H1 (cell line): Measurements from ENCODE around the gene MEGF9. TPM values are rescaled to one million over a fixed set of nuclear protein-coding genes. Genes with fewer than 3 reads are reported as not detected.

Experiments used
- CTCF ChIA-PET: fragments of 300-600 bp; sonication (Branson Sonifier 250); formaldehyde crosslinking; loops from one replicate; lab custom pipeline; 2021; ENCODE audit not compliant: partially characterized antibody; lab: Charles Lee
- POLR2A ChIA-PET: fragments of 300-600 bp; sonication (Branson Sonifier 250); formaldehyde crosslinking; loops from one replicate; lab custom pipeline; 2021; ENCODE audit warnings: inconsistent platforms; ENCODE audit not compliant: partially characterized antibody; lab: Charles Lee
- DNase-seq, 2 experiments: peaks; one replicate each; pipeline versions ENCODE4 v3.0.0 to v3.0.0-alpha.2; 2010 to 2022; ENCODE audit warnings: low spot score in 2 of 2, low read depth in 1 of 2, mixed read lengths in 1 of 2
- FAIRE-seq: peaks from 2 replicates; lab custom pipeline; 2011; peaks lifted over from hg19 to GRCh38; lab: Jason Lieb, UNC
- H2AFZ ChIP-seq: 2 replicates; pipeline ENCODE4 v1.8.1; 2012; ENCODE audit warnings: low read length, inconsistent platforms
- H2AK5ac ChIP-seq: 2 replicates; pipeline ENCODE4 v1.6.1; 2013; ENCODE audit warnings: low read depth, low read length
- H2BK120ac ChIP-seq: replicated peaks from 2 replicates; pipeline ENCODE3; 2013; ENCODE audit warnings: low read depth, low read length, inconsistent platforms
- H2BK12ac ChIP-seq: 2 replicates; pipeline ENCODE4 v1.6.1; 2013; ENCODE audit warnings: low read depth, low read length
- H2BK15ac ChIP-seq: 2 replicates; pipeline ENCODE4 v1.6.1; 2013; ENCODE audit warnings: low read length
- H2BK20ac ChIP-seq: 2 replicates; pipeline ENCODE4 v1.6.1; 2013; ENCODE audit warnings: low read length
- H2BK5ac ChIP-seq: 2 replicates; pipeline ENCODE4 v1.6.1; 2013; ENCODE audit warnings: low read depth, low read length
- H3K14ac ChIP-seq: 2 replicates; pipeline ENCODE4 v1.6.1; 2013; ENCODE audit warnings: inconsistent platforms; ENCODE audit not compliant: insufficient read length
- H3K18ac ChIP-seq: 2 replicates; pipeline ENCODE4 v1.6.1; 2013; ENCODE audit warnings: low read length; ENCODE audit errors: extremely low read depth
- H3K23ac ChIP-seq: 2 replicates; pipeline ENCODE4 v1.6.1; 2013; ENCODE audit warnings: inconsistent platforms; ENCODE audit not compliant: insufficient read length
- H3K23me2 ChIP-seq: 2 replicates; pipeline ENCODE4 v1.6.1; 2013; ENCODE audit warnings: low read depth, low read length
- H3K27ac ChIP-seq: 2 replicates; pipeline ENCODE4 v1.6.1; 2011; ENCODE audit warnings: low read depth, low read length, inconsistent platforms
- H3K27me3 ChIP-seq, 4 experiments: replicated peaks in 1 of 4; 1 replicate in 1 of 4; 2 replicates in 3 of 4; pipeline versions ENCODE4 v1.6.1 to v1.8.1; 2011 to 2013; ENCODE audit warnings: low read length in 3 of 4, mild to moderate bottlenecking in 3 of 4, inconsistent platforms in 2 of 4, mixed read lengths in 2 of 4, moderate library complexity in 1 of 4; ENCODE audit not compliant: control insufficient read depth in 3 of 4, insufficient read depth in 3 of 4; ENCODE audit errors: extremely low read depth in 1 of 4
- H3K36me3 ChIP-seq, 4 experiments: 2 replicates each; pipeline versions ENCODE4 v1.6.1 to v1.8.1; 2011 to 2013; ENCODE audit warnings: mild to moderate bottlenecking in 4 of 4, low read length in 3 of 4, moderate library complexity in 2 of 4, control low read depth in 1 of 4, inconsistent platforms in 1 of 4; ENCODE audit not compliant: insufficient read depth in 4 of 4, control insufficient read depth in 2 of 4
- H3K4ac ChIP-seq: replicated peaks from 2 replicates; pipeline ENCODE3; 2013; ENCODE audit warnings: low read length, low read depth, mixed read lengths, inconsistent platforms; ENCODE audit not compliant: insufficient read length
- H3K4me1 ChIP-seq, 4 experiments: replicated peaks in 1 of 4; 1 replicate in 1 of 4; 2 replicates in 3 of 4; pipeline versions ENCODE4 v1.6.1 to v1.8.1; 2011 to 2013; ENCODE audit warnings: low read length in 3 of 4, inconsistent platforms in 2 of 4, mixed read lengths in 1 of 4; ENCODE audit not compliant: insufficient read depth in 4 of 4, control insufficient read depth in 3 of 4
- H3K4me2 ChIP-seq, 2 experiments: 2 replicates each; pipeline versions ENCODE4 v1.6.1 to v1.8.1; 2011 to 2013; ENCODE audit warnings: low read depth in 2 of 2, low read length in 2 of 2, control low read depth in 1 of 2, inconsistent platforms in 1 of 2, mild to moderate bottlenecking in 1 of 2; ENCODE audit not compliant: insufficient read depth in 1 of 2
- H3K4me3 ChIP-seq, 4 experiments: fragments of 200-600, 300-600 bp in 1 of 4; sonication (generic), shearing (Covaris generic), sonication (Bioruptor Twin) in 1 of 4; 2 replicates each; pipeline versions ENCODE4 v1.5.1 to v1.8.1; 2011 to 2016; ENCODE audit warnings: low read length in 4 of 4, low read depth in 3 of 4, control low read depth in 2 of 4, inconsistent platforms in 2 of 4, mild to moderate bottlenecking in 2 of 4, mixed read lengths in 1 of 4, moderate library complexity in 1 of 4; ENCODE audit not compliant: insufficient read depth in 2 of 4; ENCODE audit errors: extremely low read depth in 1 of 4
- H3K56ac ChIP-seq: replicated peaks from 2 replicates; pipeline ENCODE3; 2013; ENCODE audit warnings: low read depth, mild to moderate bottlenecking, mixed read lengths, low read length, inconsistent platforms; ENCODE audit not compliant: insufficient read length
- H3K79me1 ChIP-seq: 2 replicates; pipeline ENCODE4 v1.6.1; 2013; ENCODE audit warnings: low read depth, low read length, control low read depth
- H3K79me2 ChIP-seq, 2 experiments: 2 replicates each; pipeline versions ENCODE4 v1.6.1 to v1.8.1; 2012 to 2013; ENCODE audit warnings: low read length in 2 of 2, mild to moderate bottlenecking in 2 of 2, inconsistent platforms in 1 of 2; ENCODE audit not compliant: insufficient read depth in 2 of 2, control insufficient read depth in 1 of 2
- H3K9ac ChIP-seq, 4 experiments: replicated peaks in 1 of 4; 1 replicate in 1 of 4; 2 replicates in 3 of 4; pipeline versions ENCODE4 v1.6.1 to v1.8.1; 2011 to 2013; ENCODE audit warnings: low read depth in 3 of 4, low read length in 3 of 4, control low read depth in 2 of 4, mild to moderate bottlenecking in 2 of 4, moderate library complexity in 2 of 4, inconsistent platforms in 1 of 4; ENCODE audit errors: extremely low read depth in 1 of 4
- H3K9me3 ChIP-seq, 2 experiments: 2 replicates each; pipeline versions ENCODE4 v1.6.1 to v1.8.1; 2012 to 2013; ENCODE audit warnings: mild to moderate bottlenecking in 2 of 2, moderate library complexity in 2 of 2, control low read depth in 1 of 2, inconsistent platforms in 1 of 2, low read depth in 1 of 2, low read length in 1 of 2, mixed read lengths in 1 of 2; ENCODE audit not compliant: insufficient read depth in 2 of 2
- H4K20me1 ChIP-seq, 2 experiments: replicated peaks in 1 of 2; 2 replicates each; pipeline versions ENCODE3 to v1.8.1; 2011 to 2013; ENCODE audit warnings: inconsistent platforms in 2 of 2, low read length in 2 of 2, mild to moderate bottlenecking in 1 of 2; ENCODE audit not compliant: insufficient read depth in 2 of 2, control insufficient read depth in 1 of 2
- H4K5ac ChIP-seq: 2 replicates; pipeline ENCODE4 v1.6.1; 2013; ENCODE audit warnings: low read length, low read depth, mixed read lengths, inconsistent platforms; ENCODE audit not compliant: insufficient read length
- H4K8ac ChIP-seq: 2 replicates; pipeline ENCODE4 v1.8.0; 2013; ENCODE audit warnings: mild to moderate bottlenecking, moderate library complexity, low read length, inconsistent platforms; ENCODE audit not compliant: insufficient read depth; ENCODE audit errors: extremely low read depth
- H4K91ac ChIP-seq: replicated peaks from 2 replicates; pipeline ENCODE3; 2013; ENCODE audit warnings: low read length, mixed read lengths, inconsistent platforms; ENCODE audit not compliant: insufficient read length
- SP4 ChIP-seq: IDR thresholded peaks from 2 replicates; pipeline ENCODE4 v1.6.1; 2012; ENCODE audit warnings: low read length, inconsistent platforms
- WGBS, 2 experiments: shearing (Covaris generic) in 1 of 2; methylation state at CpG; one replicate each; pipeline versions ENCODE4 v1.1.6 to v1.1.7; 2013 to 2015; ENCODE audit warnings: low lambda C conversion rate in 2 of 2, mixed read lengths in 2 of 2, inconsistent platforms in 1 of 2, low coverage in 1 of 2, missing lambda C conversion rate in 1 of 2; ENCODE audit not compliant: insufficient replicate concordance in 2 of 2, insufficient coverage in 1 of 2, insufficient read length in 1 of 2; ENCODE audit errors: extremely low coverage in 1 of 2, missing lambda C conversion rate in 1 of 2; 5-methylcytosine and 5-hydroxymethylcytosine counted together
- polyA plus RNA-seq, 7 experiments: library from polyadenylated mRNA; depleted of rRNA in 3 of 7; stranded (reverse) in 5 of 7; unstranded in 2 of 7; fragments of >200 nt in 5 of 7; fragments of 200-250 nt in 2 of 7; gene quantifications; 1 replicate in 5 of 7; 2 replicates in 1 of 7; 4 replicates in 1 of 7; pipeline versions ENCODE4 v1.2.1 to v1.2.3, GENCODE V29; 2011 to 2013; ENCODE audit warnings: missing spikeins in 2 of 7, mixed read lengths in 2 of 7
- total RNA-seq: library from RNA; stranded (reverse); fragmentation: NEBNext Ultra II Directional; extraction: Animal tissue kit (Norgen Biotek cat#: 25700); gene quantifications from 2 replicates; pipeline ENCODE4 v1.2.1, GENCODE V29; 2021

MEGF9 gene
- total and polyA plus RNA-seq, 2 of the 8 experiments (the other 6 are each of a cell fraction or from before 2014, with no cell fraction given), result 0.45 to 1.8 TPM

DNA sequence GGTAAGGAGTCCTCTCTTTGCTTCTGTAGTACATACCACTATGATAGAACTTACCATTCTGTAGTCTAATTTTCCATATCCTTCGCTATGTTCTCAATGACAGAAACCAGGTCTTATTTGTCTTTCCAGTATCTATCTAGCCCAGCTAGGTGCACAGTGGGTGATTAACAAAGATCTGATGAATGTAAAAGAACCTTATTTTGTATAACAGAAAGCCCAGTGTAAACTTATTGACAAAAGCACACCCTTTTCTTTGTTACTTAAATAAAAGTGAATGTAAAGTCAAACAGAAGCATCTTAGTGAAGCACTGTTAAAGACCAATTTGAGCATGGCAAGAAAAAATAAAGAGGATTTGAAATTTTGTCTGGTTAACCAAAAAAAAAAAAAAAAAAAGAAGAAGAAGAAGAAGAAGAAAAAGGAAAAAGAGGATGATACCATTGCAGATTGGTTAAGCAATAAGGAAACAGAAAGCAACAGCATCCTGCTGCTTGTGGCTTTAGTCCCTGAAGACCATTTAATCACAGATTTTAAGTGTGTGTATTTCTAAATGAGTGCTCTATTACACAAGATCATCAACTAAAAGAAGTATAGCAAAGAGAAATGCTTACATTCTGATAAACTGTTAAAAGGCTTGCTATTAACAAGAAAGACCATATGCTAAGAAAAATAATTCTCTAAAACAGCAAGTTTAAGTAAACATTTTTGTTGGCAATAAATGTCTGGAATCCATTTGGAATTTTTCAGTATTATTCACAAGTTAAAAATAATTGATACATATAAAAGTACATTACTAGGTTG, 21.2 kb downstream of the MEGF9 start:
- Histone ChIP-seq H3K4ac (no peak overlapping the region), H3K23ac (no peak overlapping the region), H4K5ac (no peak overlapping the region), H3K4me3 (no peak overlapping the region), H3K23me2 (no peaks in the 10 kb centered on the region), H2BK5ac (no peak overlapping the region), H3K36me3 (no peaks in the 10 kb centered on the region), H2BK20ac (no peak overlapping the region), H3K9ac (no peak overlapping the region), H3K18ac (no peak overlapping the region), H3K79me2 (no peaks in the 10 kb centered on the region), H3K4me2 (no peak overlapping the region), H2BK12ac (no peak overlapping the region), H2BK15ac (no peak overlapping the region), H3K14ac (no peak overlapping the region), H3K27me3 (peaks cover 58 to 96% (median 87%) of the 10 kb centered on the region in 4 experiments), H2BK120ac (no peak overlapping the region), H4K20me1 (peaks cover 13 to 16% of the 10 kb centered on the region in 2 experiments), H3K9me3 (no peaks in the 10 kb centered on the region), H3K79me1 (no peaks in the 10 kb centered on the region), H4K8ac (no peak overlapping the region), H3K56ac (no peak overlapping the region), H2AK5ac (no peak overlapping the region), H3K4me1 (no peaks in the 10 kb centered on the region), H4K91ac (no peak overlapping the region), H3K27ac (no peak overlapping the region), H2AFZ (no peak overlapping the region)
- POLR2A ChIA-PET, result no interaction called here
- CTCF ChIA-PET, result interaction anchor here (1.5 kb wide), 1 partner anchor 19 kb away, joined by 4 read pairs; no protein-coding TSS in a partner anchor
- peak; percentile 19 for FAIRE-seq
- no peak for DNase-seq
- WGBS, 2 experiments, result 41% methylated on average over 1 of the region's 1 CpG; no CpG with 5 or more reads in 1 of the 2 experiments
- no peak for TF ChIP-seq SP4
